ENCODE data around the gene GRM8.

GRM8 gene

GRCh38 chr7:126803060-126803665, 449.6 kb downstream of the GRM8 start:
- Histone ChIP-seq H3K36me3 (no peaks in the 10 kb centered on the region), H3K4me3 (ENCODE audit: low read depth, low read length) (no peak overlapping the region), H3K27me3 (no peaks in the 10 kb centered on the region), H3K4me1 (peaks cover 19% of the 10 kb centered on the region), H3K9me3 (no peaks in the 10 kb centered on the region; the same call in 1 of the 2 replicates)
- DNase-seq: peak; percentile 76
- TF ChIP-seq CTCF (IDR thresholded peaks at IDR 0.05; ENCODE audit: low read depth, low read length): peak; percentile 81

GRCh38 chr7:126801733-126802132, 451.0 kb downstream of the GRM8 start:
- H3K36me3 ChIP-seq: no peaks in the 10 kb centered on the region
- H3K4me3 ChIP-seq (ENCODE audit: low read depth, low read length): no peak overlapping the region
- H3K27me3 ChIP-seq: no peaks in the 10 kb centered on the region
- no peak for TF ChIP-seq CTCF (IDR thresholded peaks at IDR 0.05; ENCODE audit: low read depth, low read length)
- peaks cover 19% of the 10 kb centered on the region for H3K4me1 ChIP-seq
- H3K9me3 ChIP-seq: no peaks in the 10 kb centered on the region; the same call in 1 of the 2 replicates
- DNase-seq: no peak

- H3K9me3 ChIP-seq: no peaks in the 10 kb centered on the region
These were observed 453.2 kb downstream of the GRM8 start for GRCh38 chr7:126799541-126799940.

GRCh38 chr7:126792521-126792920, 460.2 kb downstream of the GRM8 start:
- DNase-seq: no peak
- no peak for TF ChIP-seq CTCF (IDR thresholded peaks at IDR 0.05; ENCODE audit: low read depth, low read length)
- H3K36me3 ChIP-seq: no peaks in the 10 kb centered on the region
- H3K4me1 ChIP-seq: no peaks in the 10 kb centered on the region
- H3K9me3 ChIP-seq: no peaks in the 10 kb centered on the region
- no peak overlapping the region for H3K4me3 ChIP-seq (ENCODE audit: low read depth, low read length)
- H3K27me3 ChIP-seq: no peaks in the 10 kb centered on the region

More at GRCh38 chr7:126799541-126799940, 453.2 kb downstream of the GRM8 start:
- Histone ChIP-seq H3K36me3 (no peaks in the 10 kb centered on the region), H3K4me1 (peaks cover 10% of the 10 kb centered on the region), H3K27me3 (no peaks in the 10 kb centered on the region), H3K4me3 (ENCODE audit: low read depth, low read length) (no peak overlapping the region)
- DNase-seq: no peak
- no peak for TF ChIP-seq CTCF (IDR thresholded peaks at IDR 0.05; ENCODE audit: low read depth, low read length)

GRCh38 chr7:126791306-126791705, 461.4 kb downstream of the GRM8 start:
- Histone ChIP-seq H3K36me3 (no peaks in the 10 kb centered on the region), H3K9me3 (no peaks in the 10 kb centered on the region), H3K27me3 (no peaks in the 10 kb centered on the region), H3K4me3 (ENCODE audit: low read depth, low read length) (no peak overlapping the region), H3K4me1 (peaks cover 3% of the 10 kb centered on the region; the same call in 1 of the 2 replicates)
- DNase-seq: no peak
- TF ChIP-seq CTCF (IDR thresholded peaks at IDR 0.05; ENCODE audit: low read depth, low read length): no peak

GRCh38 chr7:126790763-126791162, 462.0 kb downstream of the GRM8 start:
- Histone ChIP-seq H3K27me3 (no peaks in the 10 kb centered on the region), H3K4me1 (peaks cover 3% of the 10 kb centered on the region; the same call in 1 of the 2 replicates), H3K9me3 (no peaks in the 10 kb centered on the region), H3K36me3 (no peaks in the 10 kb centered on the region), H3K4me3 (ENCODE audit: low read depth, low read length) (no peak overlapping the region)
- peak; percentile 14 for DNase-seq
- peak; percentile 64 for TF ChIP-seq CTCF (IDR thresholded peaks at IDR 0.05; ENCODE audit: low read depth, low read length)

Data from BE2C (cell line).